DND-41 (cell line): ENCODE measurements around the gene GOLGA6C.
"Not testable (repeated sequence)": the region's sequence is repeated elsewhere in the genome, so short reads cannot be mapped to it uniquely, and the experiment has no call there.

Experiments
- CTCF ChIP-seq: IDR thresholded peaks from 2 replicates; pipeline ENCODE4 v1.5.1; 2012; ENCODE audit warnings: borderline replicate concordance, low read length, moderate library complexity, mild to moderate bottlenecking; ENCODE audit not compliant: poor library complexity, severe bottlenecking; ENCODE audit errors: extremely low read depth
- EZH2 ChIP-seq: IDR thresholded peaks from 3 replicates; pipeline ENCODE4 v1.6.1; 2012; ENCODE audit warnings: borderline replicate concordance, low read depth, mild to moderate bottlenecking, moderate library complexity, low read length, inconsistent platforms; ENCODE audit not compliant: severe bottlenecking

- TF ChIP-seq EZH2, CTCF: not testable (repeated sequence)
Measured at GRCh38 chr15:75278497-75278896, 20.4 kb downstream of the GOLGA6C start.
